EH (cell line): Measurements from ENCODE around the gene LSM4.

Source experiments
- DNase-seq: peaks from one replicate; pipeline ENCODE4 v3.0.0-alpha.2; 2015; ENCODE audit warnings: low read depth

Gene LSM4

DNA sequence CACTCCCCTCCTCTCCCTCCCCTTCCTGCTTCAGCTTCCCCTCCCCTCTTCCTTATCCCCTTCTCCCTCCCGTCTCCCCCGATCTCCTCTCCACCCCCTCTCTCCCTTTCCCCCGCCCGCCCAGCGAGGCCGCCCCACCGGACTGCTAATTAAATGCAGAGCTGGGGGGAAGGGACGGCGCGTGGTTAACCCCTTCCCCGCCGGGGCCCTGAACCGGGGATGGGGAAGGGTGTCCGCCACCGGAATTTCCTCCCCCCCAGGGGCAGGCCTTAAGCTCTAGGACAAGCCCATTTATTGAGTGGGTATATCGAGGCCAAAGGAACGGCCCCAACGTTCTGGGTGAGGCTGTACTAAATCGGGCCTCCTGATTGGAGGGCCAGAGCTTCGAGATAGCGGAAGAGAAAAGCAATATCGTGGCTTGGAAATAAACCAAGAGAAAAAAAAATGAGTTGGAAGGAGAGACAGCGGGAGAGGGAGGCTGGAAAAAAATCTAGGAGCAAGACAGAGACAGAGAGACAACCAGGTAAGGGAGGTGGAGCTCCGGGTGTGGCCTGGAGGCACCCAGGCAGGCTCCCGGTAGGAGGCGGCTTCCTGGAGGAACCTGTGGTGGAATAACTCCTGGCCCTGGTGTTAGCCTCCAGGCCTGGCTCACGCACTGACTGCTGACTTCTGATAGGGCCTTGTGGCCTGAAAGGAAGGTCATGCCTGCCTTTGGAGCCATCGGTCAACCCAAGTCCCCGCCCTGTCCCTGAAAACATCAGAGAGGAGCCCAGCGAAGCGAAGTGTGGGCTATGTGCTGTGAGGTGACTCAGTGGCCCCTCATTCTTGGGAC lies 29.9 kb downstream of the LSM4 start:
- peak; percentile 82 for DNase-seq

DNA sequence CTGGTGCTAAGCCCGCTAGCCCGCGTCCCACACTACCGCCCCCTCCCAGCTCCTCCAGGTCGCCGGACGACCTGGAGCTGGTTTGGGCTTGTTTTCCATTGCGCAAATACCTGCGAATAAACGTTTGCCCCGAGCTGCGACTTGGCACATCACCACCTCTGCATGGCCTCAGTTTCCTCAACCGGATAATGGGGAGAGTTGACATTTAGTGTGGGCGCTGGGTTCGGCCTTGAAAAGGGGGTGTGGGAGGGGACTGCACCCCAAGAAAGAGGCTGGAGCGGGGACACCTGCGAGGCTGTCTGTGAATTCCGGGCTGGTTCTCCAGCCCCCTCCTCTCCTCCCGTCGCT lies 30.4 kb downstream of the LSM4 start:
- DNase-seq: no peak

DNA sequence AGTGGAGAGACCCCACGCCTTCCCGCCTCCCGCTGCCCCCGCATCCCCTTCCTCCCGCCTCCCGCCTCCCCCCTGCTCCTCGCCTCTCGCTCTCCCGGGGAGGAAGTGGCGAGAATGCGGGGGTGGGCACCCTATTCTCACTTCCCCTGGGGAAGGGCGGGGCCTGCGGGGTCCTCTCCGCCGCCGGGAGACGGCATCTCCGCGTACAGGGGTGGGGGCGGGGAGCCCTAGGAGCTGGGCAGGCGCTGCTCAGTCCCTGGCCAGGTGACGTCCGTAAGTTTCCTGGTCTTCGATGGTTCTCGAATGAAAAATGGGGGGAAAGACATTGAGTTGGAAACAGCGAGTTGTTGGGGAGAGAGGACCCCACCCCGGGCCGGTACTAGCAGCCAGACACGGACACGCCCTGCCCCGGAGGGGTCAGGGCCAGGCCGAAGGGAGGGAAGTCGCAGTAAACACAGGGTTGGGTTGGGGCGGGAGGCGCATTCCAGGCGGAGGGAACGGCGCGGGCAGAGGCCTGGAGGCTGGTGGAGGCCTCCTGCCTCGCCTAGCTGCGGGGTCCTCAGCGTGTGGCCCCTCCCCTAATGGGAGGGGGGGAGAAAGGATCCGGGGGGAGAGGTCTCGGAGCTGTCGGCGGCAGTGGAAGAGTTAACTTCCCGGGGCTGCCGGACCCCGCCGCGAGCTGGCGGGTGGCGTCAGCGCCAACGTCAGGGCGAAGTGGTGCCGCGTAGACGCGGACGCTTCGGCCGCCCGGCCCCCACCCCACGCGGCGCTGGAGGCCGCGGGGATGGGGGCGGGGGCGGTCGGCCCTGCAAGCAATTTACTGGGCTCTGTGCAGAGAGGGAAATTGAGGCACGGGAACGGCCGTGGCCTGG lies 31.1 kb downstream of the LSM4 start:
- peak; percentile 83 for DNase-seq

DNA sequence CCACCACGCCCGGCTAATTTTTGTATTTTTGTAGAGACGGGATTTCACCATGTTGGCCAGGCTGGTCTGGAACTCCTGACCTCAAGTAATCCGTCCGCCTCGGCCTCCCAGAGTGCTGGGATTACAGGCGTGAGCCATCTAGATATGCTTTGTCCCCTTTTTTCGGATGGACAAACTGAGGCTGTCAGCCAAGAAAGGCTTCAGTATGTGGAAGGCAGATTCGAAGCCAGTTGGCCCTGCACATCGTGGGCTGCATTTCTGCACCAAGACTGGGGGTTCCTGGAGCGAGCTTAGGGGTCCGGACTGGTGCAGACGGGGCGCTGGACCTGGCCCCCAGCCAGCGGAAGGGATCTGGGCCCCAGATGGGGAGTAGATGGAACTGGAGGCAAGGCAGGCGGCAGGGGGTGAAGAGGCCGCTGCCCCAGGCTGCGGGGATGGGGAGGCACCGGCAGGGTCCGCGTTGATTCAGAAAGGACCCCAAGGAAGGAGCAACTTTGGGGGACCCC lies 31.8 kb downstream of the LSM4 start:
- no peak for DNase-seq

DNA sequence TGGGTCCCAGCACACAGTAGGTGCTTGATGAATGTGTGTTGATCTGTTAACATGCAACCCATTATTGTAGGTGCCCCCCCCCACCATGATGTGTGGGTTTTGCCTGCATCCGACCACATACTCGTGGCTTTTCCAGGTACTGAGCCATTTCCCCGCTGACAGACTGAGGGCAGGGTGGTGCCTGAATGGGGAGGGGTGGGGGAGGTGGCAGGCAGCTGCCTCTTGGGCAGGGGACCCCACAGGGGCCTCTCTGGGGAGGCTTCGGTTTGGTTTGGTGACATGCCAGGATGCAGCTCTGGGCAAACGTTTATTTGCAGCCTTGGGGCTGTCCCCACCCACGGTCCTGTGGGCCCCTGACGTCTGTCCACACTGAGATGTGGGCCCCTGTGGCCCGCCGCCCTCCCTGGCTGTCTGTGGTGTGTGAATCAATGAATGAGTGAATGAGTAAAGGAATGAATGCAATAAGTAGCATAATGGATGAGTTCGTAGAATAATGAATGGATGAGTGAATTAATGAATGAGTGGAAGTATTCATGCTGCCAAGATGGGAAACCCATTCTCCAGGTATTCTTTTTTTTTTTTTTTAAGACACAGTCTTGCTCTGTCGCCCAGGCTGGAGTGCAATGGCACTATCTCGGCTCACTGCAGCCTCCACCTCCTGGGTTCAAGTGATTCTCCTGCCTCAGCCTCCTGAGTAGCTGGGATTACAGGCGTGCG lies 32.4 kb downstream of the LSM4 start:
- no peak for DNase-seq

DNA sequence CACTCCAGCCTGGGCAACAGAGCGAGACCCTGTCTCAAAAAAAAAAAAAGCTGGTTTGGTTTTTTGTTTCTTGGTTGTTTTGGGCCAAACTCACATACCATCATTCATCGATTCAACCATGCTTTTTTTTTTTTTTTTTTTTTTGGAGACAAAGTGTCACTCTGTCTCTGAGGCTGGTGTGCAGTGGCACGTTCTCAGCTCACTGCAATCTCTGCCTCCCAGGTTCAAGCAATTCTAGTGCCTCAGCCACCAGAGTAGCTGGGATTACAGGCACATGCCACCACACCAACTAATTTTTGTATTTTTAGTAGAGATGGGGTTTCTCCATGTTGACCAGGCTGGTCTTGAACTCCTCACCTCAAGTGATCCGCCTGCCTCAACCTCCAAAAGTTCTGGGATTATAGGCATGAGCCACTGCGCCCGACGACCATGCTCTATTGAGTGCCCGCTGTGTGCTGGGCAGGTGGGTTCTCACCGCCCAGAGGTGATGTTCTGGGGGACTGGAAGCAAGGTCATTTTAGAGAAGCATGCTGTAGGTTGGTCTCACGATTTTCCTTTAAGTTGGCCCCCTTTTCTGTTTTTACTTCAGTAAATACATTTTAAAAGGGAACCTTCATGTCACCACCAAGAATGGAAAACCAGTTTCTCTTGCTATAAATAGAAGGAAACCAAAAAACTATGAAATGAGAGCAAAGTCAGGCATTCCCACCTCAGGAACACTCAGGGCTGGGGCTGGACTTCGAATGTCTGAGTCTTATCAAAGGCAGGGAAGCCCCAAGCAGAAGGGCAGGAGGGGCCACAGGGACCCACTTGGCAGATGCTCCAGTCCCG lies 33.2 kb downstream of the LSM4 start:
- DNase-seq: peak; percentile 22

DNA sequence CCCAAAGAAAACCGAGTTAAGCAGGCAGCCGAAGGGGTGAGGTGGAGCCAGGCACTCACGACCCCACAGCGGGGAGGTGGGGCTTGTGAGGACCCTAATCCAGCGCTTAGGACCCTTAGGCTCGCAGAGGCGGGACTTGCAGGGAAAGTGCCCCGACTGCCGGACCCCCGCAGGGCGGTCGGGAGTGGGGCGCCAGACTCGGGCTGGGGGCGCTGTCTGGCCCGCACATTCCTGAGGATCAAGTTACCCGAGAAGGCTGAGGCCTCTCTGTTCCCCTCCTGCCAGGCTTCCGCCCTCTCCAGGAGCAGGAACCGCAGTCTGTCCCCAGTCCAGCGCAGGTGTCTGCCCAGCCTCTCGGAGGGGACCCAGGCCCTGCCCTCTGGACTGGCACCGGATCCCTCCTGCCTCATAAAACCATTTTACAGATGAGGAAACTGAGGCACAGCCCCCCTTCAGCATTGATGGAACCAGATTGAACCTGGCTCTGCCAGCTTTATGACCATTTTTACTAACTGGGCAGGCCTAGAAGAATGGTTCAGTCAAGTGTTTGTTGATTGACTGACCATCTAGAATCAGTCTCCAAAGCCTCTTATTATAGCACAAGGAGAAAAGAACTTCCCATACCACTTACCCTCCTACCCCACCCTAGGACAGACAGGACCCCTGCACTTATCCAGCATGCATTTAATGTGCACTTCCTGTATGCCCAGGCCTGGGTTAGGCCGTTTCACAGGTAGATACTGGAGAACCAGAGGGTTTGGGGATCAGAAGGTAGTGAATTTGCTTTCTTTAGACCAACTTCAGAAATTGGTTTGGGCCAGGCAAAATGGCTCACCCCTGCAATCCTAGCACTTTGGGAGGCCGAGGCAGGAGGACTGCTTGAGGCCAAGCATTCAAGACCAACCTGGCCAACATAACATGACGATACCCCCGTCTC lies 34.8 kb downstream of the LSM4 start:
- peak; percentile 30 for DNase-seq

DNA sequence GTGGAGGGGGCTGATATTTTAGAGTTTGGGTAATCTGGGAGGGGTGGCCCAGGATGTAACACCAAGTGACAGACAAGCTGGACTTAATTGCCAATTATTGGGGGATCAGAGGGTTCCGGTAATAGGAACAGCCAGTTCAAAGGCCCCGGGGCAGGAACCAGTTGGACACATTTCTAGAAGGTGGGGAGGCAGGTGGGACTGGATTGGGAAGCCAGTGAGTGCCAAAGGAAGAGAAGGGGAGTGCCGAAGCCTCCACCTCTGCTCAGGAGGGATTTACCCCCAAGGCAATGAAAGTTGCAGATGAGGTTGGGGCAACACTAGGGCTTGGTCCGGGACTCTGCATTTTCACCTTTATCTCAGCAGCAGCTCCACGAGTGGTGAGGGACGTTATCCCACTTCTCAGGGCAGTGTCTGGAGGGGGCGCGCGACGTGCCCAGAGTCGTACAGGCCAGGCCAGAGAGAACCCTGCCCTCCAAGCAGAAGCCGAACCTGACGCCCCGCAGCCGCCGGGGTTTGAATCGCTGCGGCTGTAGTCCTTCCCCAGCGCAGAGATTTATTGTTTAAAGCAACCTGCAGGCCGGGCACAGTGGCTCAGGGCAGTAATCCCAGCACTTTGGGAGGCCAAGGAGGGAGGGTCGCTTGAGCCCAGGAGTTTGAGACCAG lies 35.8 kb downstream of the LSM4 start:
- DNase-seq: no peak

DNA sequence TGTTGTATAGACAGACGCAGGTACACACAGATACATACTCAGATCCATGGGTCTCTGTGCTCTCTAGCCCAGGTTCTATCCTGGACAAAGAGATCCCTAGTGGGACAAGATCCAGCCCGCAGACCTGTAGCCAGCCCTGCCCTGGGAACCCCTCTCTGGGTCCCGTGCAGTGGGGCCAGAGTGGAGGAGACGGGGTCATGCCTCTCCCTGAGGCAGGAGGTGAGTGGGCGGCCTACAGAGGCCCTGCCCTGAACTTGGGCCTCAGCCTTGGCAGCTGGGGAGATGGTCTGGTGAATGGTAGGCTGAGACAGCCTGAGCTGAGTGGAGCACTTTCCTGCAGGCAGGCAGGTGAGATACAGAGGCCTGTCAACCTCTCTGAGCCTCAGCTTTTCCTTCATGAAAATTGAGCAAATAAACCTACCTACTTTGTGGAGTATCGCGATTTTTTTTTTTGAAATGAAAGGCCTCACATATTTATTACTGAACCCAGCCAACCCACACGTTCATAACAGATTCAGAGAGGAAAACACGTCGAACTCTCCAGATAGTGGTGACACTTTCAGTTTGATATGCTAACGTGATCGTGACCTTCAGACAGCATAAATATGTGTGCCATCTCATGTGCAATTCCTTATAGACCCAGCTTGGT lies 38.0 kb downstream of the LSM4 start:
- DNase-seq: no peak

DNA sequence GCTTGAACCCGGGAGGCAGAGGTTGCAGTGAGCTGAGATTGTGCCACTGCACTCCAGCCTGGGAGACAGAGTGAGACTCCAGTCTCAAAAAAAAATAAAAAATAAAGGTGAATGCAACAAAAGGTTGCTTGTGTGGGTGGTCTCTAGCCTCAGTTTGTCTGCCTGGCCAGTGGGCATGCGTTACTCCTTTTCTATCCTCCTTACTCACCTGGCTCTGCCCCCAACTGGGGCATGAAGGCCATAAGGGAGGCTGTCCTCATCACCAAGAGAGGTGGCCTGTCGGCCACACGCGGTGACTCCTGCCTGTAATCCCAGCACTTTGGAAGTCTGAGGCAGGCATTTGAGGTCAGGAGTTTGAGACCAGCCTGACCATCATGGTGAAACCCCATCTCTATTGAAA lies 39.5 kb downstream of the LSM4 start:
- DNase-seq: no peak

DNA sequence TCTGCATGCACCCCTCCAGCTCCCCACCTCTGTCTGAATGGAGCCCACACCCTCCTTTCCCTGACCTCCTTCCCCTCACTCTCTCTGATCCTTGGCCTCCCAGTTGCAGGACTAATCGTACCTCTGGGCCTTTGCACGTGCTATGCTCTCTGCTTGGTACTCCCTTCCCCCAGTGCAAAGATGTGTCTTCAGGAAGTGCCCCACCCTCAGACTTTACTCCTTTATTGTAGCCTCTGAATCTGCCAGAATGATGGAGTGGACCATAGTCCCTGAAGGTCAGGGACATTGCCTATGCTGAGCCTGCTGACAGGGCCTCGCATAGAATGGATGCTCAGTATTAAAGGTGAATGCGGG lies 40.1 kb downstream of the LSM4 start:
- no peak for DNase-seq

DNA sequence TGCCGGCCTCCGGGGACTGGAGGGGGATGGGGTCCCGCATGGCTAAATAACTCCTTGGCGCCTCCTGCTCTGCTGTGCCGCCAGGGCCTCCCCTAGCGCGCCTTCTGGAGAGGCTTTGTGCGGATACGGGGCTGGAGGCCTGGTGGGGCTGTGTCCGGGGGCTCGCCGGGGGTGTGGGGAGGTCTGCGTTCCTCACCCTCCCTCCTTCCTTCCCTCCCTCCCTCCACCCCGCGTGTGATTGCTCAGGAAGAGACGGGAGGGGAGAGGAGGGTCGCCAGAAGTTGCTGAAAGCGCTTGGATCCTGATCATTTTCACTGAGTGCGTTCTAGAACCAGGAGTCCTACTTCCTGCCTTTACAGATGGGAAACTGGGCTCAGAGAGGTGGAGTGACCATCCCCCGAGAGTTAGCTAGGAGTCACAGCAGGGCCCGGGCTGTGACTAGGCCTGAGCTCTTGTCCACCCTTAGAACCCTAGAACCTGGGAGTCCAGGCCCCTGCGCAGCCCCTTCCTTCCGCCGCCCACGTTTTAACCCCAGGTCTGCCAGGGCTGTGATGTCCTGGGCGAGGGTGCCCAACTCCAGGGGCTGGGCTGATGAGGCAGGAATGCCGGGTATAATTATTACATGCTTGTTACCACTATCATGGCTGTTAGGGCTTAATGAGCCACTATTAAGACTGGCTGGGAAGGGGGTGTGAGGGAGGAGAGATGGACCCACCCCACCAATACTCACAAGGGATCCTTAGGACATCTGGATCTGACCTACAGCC lies 40.7 kb downstream of the LSM4 start:
- no peak for DNase-seq

DNA sequence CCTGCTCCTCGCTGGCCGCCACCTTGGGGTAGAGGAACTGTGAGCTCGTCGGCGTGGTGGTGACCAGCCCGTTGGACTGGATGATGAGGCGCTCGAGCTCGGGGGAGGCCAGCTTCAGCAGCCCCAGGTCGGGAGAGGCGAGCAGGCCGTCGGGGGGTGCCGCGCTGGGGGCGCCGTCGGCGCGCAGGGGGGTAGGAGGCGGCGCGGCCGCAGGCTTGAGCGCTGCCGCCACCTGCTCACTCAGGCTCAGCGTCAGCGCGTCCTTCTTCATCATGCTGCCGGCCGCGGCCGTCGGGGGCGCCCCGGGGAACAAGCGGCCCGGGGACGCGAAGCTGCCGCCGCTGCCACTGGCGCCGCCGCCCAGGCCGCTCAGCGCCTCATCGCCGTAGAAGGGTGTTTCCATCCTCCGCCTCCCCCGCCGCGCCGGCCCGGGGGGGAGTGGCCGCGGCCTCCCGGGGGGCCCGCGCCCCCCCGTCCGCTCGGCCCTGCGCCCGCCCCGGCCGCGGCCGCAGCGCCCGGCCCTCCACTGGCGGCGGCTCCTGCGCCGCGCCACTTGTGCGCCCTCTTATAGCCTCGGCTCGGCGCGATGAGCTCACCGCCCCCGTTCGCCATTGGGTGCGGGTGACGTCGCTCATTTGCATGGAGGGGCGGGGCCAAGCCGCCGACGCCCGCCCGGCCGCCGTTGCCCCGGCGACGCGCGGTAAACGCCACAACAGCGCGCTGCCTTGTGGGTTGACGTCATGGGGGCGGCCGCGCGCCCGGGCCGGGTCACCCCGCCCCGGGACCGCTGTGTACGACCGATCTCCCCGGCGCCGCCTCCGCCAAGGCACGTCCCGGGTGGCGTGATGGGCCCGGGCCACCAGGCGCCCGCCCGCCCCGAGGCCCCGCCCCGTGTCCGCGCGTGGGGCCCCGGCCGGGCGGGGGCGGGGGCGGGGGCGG lies 41.5 kb downstream of the LSM4 start, which contains the start of gene JUND:
Gene JUND, minus strand, starts transcription at position 541 of the 939 bp plus-strand sequence. Its CDS starts 138 bp downstream, at position 403.
- DNase-seq: peak; percentile 98

DNA sequence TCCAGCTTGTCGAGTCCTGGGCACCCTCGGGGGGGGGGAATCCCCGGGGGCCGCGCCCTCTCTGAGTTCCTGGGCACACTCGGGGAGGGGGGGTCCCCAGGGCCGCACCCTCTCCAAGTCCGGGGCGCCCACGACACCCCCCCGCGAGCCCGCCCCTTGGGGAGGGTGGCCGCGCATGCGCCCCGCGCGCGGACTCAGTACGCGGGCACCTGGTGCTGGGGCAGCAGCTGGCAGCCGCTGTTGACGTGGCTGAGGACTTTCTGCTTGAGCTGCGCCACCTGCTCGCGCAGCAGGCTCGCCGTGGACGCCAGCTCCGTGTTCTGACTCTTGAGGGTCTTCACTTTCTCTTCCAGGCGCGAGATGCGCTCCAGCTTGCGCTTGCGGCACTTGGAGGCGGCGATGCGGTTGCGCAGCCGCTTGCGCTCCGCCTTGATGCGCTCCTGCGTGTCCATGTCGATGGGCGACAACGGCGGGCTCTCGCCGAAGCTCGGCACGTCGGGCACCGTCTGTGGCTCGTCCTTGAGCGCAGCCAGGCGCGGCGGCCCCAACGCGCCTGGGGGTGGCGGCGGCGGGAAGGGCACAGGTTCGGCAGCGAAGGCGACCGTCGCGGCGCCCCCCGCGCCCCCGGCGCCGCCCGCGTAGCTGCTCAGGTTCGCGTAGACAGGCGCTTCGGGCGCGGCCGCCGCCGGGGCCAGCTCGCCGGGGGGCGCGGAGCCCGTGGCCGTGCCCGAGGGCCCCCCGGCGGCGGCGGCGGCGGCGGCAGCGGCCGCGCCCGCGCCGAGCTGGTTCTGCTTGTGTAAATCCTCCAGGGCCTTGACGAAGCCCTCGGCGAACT lies 42.4 kb downstream of the LSM4 start:
- DNase-seq: peak; percentile 75

DNA sequence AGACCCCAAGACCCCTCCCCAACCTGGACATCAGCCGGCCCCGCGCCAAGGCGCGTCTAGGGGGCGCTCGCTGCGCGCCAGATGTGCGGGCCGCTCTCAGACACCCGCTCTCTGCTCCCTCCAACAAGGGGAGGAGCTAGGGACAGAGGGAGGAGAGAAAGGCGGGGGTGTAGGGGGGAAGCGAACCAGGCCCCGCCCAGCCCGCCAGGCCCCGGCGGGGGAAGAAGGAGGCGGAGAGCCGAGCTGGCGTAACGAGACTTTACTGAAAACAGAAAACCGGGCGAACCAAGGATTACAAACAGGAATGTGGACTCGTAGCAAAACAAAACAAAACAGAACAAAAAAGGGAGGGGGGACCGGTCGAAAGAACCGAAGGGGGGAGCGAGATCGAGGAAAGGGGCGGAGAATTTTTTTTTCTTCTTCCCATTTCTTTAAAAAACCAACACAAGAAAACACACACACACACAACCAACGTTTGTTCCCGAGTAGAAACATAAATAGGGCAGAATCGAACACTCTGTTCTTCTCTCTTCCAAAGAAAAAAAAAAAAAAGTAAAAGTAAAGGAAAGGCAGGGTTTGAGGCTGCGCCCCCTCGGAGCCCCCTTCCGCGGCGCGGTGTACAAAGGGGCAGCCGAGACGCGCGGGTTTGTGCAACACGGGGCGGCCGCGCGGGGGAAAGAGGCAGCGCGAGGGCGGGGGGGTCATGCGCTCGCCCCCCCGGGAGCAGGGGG lies 43.2 kb downstream of the LSM4 start:
- peak; percentile 96 for DNase-seq

DNA sequence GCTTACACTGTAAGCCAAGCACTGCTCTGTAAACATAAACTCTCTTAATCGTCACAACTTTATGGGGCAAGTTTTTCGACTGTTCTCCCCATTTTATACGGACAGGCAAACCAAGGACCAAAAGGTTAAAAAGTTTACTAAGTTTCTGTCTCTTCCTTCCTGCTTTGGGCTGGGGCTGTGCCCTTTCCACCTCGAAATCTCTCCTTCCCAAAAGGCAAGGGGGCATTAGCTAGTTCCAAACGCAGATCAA lies 43.7 kb downstream of the LSM4 start:
- no peak for DNase-seq
